ENCODE results near the gene SPARC.

Gene SPARC

GRCh38 chr5:151657114-151657513 lies 29.6 kb downstream of the SPARC start:
- no peak for DNase-seq

GRCh38 chr5:151656311-151656710 lies 30.4 kb downstream of the SPARC start:
- DNase-seq = no peak

DNA sequence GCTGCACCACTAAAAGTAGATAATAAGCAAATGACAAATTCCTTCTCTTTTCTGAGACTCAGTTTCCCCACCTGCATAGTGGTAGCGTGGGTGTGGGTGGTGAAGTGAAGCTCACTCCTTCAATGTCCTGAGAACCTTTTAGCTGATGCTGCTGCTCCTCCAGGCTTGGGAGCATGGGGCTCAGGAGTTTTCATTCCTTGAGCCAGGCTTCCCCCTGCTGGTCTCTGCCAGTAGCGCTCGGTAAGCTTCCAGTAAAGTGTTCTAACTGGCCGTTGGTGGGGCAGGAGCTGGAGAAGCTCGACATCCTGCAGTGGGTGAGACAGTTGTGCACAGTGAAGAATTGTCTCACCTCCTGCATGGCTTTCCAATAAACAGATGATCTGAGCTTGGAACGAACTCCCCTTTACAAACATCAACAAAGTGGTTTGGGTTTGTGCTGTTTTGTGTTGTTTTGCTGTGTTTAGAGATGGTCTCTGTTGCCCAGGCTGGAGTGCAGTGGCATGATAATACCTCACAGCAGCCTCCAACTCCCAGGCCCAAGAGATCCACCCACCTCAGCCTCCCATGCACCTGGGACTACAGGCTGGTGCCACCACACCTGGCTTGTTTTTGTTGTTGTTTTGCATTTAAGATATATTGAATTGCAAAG lies 34.6 kb downstream of the SPARC start:
- peak; percentile 80 for DNase-seq

DNA sequence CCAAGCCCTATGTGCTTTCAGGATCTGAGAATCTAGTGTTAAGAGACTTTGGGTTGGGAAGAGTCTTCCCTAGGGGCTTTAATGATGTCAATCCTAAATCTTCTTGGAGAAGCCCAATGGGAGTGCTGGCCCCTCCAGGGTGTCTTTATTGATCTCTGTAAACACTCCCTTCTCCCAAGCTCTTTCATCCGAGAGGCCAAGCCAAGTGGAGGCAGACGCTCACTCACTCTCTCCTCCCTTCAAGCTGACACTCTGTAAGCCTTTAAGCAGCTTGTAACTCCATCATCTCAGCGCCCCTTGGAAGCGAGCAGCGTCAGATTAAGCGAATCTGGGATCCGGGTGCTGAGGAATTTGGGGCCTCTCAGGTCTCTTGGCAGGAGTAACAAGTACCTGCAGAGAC lies 37.7 kb downstream of the SPARC start:
- DNase-seq = no peak

DNA sequence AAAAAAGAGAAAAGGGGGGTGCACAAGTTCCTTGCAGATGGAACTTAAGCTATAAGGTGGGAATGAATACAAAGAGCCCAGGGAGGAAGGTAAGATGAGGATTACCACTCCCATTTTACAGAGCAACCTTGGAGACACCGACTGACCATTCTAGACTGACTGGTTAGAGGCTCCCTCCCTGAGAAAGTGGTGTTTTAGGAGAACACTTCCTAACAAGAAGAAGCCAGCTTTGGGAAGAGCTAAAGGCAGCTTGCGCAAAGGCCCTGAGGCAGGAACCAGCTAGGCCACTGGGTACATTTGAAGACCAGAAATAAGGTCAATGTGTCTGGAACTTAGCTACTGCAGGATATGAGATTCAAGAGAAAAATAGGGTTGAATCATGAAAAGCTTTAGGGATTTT lies 38.6 kb downstream of the SPARC start:
- DNase-seq = no peak

DNA sequence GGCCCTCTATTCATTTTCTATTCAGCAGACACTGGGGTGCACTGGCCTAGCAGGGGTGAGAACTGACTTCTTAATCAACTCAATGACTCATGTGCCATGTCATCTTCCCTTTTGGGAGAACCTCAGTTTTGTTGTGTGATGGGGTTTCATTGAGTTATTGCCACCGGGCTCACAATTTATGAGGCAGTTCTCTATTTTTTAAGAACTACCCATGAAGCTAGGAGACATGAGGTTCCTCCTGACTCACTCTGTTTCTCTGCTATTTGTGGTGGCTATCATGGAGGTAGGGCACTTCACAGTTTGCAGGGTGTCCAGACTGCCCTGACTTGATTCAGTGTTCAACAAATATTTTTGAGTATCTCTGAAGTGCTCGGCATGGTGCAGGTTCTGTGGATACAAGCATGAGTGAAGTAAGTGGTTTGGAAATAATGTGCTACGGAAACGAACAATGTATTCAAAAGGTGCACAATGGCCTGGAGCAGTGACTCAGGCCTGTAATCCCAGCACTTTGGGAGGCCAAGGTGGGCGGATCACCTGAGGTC lies 39.3 kb downstream of the SPARC start:
- peak; percentile 15 for DNase-seq

GRCh38 chr5:151646334-151646733 lies 40.4 kb downstream of the SPARC start:
- no peak for DNase-seq

GRCh38 chr5:151643388-151643787 lies 43.3 kb downstream of the SPARC start:
- DNase-seq = no peak

GRCh38 chr5:151642472-151643140 lies 44.1 kb downstream of the SPARC start:
- no peak for DNase-seq

DNA sequence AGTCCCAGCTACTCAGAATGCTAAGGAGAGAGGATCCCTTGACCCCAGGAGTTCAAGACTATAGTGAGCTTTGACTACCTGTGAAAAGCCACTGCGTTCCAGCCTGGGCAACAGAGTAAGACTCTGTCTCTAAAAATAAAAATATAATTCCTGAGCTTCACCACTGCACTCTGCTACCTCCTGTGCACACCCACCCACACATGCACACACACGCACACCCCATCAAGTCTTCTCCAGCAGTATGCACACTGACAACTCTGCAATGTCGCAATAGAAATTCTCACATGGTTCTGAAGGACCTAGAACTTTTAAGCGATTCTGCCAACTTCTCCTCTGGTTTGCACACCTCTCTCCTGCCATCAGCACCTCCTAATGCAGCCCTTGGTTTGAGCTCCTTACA lies 48.1 kb downstream of the SPARC start:
- DNase-seq = no peak

DNA sequence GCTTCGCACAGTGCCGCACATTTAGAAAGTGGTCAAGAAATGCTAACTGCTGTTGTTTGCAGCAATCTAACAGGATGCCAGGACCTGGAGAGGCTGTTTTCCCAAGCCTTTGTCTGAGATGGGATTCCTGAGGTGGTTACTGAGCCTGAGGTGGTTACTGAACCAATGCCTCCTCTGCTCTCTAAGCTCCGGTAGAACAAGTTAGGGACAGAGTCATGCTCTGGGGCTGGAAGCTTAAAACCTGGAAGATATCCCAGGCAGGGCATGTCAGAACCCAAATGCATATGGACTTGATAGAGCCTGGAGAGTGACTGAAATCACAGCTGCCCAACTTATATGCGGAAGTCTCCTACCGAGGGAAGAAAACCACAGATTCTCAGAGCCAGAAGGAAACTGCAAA lies 49.0 kb downstream of the SPARC start:
- no peak for DNase-seq

GRCh38 chr5:151633892-151634291 lies 52.8 kb downstream of the SPARC start:
- no peak for DNase-seq

- DNase-seq = no peak
Observed at GRCh38 chr5:151632941-151633340, 53.8 kb downstream of the SPARC start.

GRCh38 chr5:151632524-151632923 lies 54.2 kb downstream of the SPARC start:
- no peak for DNase-seq

- no peak for DNase-seq
Observed at GRCh38 chr5:151631941-151632340, 54.8 kb downstream of the SPARC start.

DNA sequence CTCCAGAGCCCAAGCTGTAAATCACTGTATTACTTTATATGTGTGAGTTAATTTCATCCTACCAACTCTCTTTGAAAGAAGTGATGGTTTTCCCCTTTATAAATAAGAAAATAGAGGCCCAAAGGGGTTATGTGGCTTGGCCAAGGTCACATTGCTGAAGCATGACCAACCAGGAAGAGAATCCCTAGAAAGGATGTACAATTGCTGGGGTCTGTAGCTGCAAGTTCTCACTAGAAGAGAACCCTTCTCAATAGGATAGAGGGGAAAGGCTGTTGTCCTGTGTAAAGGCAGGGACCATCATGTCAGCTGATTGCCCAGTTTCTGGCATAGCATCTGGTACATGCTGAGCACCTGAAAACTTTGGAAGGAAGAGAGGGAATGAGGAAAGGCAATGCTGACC lies 56.6 kb downstream of the SPARC start:
- no peak for DNase-seq

DNA sequence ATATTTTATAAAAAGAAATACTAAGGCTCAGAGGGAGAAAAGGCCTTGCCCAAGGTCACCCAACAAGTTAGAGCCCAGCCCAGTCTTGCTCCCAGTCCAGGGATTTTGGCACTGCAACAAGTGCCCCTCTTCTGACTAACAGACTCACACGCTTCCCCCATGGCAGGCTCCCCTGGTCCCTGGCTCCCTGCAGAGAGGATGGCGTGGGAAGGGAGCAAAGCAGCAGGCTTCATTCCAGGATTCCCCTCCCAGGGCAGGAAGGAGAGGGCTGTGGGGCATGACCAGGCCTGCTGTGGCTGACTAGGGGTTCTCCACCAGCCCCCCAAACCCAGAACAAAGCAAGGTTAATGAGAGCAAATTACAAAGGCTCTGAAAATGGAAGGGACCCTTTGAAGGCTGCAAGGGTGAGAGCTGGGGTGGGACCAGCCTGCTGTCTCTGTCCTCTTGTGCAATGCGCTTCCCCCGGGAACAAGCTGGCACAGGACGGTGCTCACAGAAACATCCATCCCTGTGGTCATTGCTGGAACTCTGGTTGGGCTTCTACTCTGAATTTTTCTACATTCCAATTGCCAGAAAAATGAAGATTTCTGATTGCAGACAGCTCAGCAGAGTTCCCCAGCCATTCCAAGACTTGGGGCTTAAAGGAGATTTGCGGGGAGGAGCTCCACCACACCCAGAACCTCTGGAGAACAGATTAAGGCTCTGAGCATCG lies 58.4 kb downstream of the SPARC start:
- no peak for DNase-seq

- DNase-seq = no peak
Observed at GRCh38 chr5:151627650-151628049, 59.1 kb downstream of the SPARC start.

GRCh38 chr5:151625285-151625684 lies 61.4 kb downstream of the SPARC start:
- no peak for DNase-seq

- no peak for DNase-seq
Observed at GRCh38 chr5:151624476-151624875, 62.2 kb downstream of the SPARC start.

- no peak for DNase-seq
Observed at GRCh38 chr5:151622367-151623088, 64.2 kb downstream of the SPARC start.

DNA sequence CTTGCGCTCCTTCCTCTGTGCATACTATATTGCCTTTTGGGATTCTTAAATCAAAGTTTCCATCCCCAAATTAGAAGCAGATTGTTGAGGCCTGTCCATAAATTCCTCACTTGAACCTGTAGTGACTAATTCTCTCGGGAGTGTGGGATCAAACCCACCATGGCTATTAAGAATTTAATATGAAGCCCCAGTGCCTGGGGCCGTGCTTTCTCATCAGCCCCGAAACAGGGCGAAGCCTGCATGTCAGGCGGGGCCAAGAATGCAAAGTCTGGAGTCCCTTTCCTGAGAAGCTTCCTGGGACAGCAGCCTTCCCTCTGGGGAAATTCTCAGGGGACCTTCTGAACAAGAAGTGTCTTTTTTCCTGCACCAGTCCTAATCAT lies 66.3 kb downstream of the SPARC start:
- no peak for DNase-seq

DNA sequence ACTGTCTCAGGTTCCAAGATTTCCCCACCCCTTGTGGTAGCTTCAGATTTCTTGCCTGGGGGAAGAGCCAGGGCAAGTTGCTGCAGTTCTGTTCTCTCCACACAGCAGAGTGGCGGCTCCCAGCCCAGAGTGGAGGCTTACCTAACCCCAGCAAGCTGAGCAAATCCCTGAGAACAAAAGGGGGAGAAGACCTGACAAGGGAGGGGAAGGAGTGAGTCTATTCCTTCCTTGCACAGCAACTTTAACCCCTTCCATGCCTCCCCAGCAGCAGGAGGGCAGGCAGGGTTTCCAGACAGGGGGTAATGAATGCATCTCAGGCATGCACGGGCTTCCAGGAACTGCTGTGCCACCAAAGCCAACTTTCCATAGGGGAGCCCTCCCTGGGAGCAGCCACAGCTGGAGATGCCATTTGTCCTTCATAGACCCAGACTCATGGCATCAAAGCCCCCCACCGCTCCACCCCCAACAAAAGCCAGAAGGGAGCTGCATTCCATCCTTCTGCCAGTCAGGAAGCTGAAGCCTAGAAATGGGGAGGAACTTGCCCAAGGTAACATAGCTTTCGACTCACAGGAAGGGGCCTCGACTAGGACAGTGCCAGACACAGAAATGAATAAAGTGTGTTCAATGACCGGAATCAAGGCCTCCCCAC lies 66.8 kb downstream of the SPARC start:
- no peak for DNase-seq

Data from activated CD4-positive, alpha-beta T cell treated with anti-CD3 and anti-CD28 coated beads, Interleukin-10, Interleukin-2, amounts not matched to agents 100 ng/mL and 50 ng/mL, durations not matched to agents 16 hours and 8 hours (primary cell).